GM06990 (cell line): ENCODE results near the gene DNM1L.
A peak's percentile ranks its signal among the peaks of the same experiment; 100 is the strongest.

Experiments
- DNase-seq: peaks from one replicate; pipeline ENCODE4 v3.0.0-alpha.2; 2011; ENCODE audit not compliant: insufficient read length; ENCODE audit errors: extremely low read depth
- H3K27me3 ChIP-seq: replicated peaks from 2 replicates; pipeline ENCODE4 v1.6.0; 2011; ENCODE audit warnings: low read length; ENCODE audit not compliant: control insufficient read depth, insufficient read depth
- H3K36me3 ChIP-seq: 2 replicates; pipeline ENCODE4 v1.5.1; 2011; ENCODE audit warnings: low read length; ENCODE audit not compliant: control insufficient read depth, insufficient read depth
- H3K4me3 ChIP-seq: replicated peaks from 2 replicates; pipeline ENCODE4 v1.5.1; 2011; ENCODE audit warnings: low read depth, mild to moderate bottlenecking, control low read depth, low read length
- CTCF ChIP-seq: IDR thresholded peaks from 2 replicates; pipeline ENCODE4 v1.5.1; 2011; ENCODE audit warnings: low read length, control low read depth, mild to moderate bottlenecking, inconsistent platforms; ENCODE audit not compliant: insufficient read depth, poor library complexity, severe bottlenecking

Gene DNM1L

GRCh38 chr12:32679091-32679919 lies at the start of gene DNM1L:
Gene DNM1L, plus strand, starts transcription at chr12:32679301. Its CDS starts 63 bp downstream, at chr12:32679364.
- TF ChIP-seq CTCF, result no peak
- no peaks in the 10 kb centered on the region for H3K36me3 ChIP-seq
- H3K4me3 ChIP-seq, result peak within 1 kb of the TSS; percentile 98
- DNase-seq, result peak; percentile 93
- H3K27me3 ChIP-seq, result no peaks in the 10 kb centered on the region

DNA sequence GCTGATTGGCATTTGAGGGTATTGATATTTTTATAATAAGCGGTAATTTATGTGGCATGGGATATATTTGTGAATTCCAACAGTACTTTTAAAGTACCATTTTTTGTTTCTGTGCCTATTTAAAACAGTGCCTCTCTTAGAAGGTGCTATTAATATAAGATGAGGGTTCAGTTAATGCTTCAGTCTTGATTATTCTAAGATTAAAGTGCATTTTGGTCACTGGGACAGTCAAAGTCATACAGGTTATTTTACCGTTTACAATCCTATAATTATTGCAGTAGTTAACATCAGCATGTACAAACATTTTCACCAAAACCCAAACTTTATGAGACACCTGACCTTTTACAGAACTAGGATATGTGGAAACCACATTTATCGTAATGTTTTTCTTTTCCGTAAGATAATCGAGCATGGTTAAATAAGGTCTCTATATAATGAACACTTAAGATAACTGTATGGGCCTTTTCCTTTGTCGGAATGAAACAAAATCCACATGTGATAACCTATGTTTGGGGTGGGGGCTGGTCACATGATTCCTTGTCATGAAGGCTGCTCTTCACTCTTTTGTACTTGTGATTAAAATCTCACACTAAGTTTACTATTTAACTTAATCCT lies 37.7 kb upstream of the DNM1L start:
- no peak overlapping the region for H3K4me3 ChIP-seq
- H3K36me3 ChIP-seq, result no peaks in the 10 kb centered on the region
- no peaks in the 10 kb centered on the region for H3K27me3 ChIP-seq
- DNase-seq, result no peak
- TF ChIP-seq CTCF, result no peak

DNA sequence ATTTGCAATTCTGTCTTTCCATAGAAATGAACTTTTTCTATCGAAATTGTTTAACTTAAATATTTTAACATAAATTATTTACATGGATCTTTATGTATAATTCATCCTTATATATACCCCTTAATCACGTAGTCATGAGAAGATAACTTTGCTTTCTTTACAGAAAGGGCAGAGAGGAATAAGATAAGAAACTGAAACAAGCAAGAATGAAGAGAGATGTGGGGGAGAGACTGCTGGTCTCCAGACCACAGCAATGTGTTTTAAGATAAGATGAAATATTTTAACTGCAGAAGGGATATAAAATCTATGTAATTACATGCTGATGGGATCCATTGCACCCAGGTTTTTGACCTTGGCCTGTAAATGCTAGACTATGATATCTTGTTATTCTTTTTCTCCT lies 34.7 kb upstream of the DNM1L start:
- no peaks in the 10 kb centered on the region for H3K27me3 ChIP-seq
- TF ChIP-seq CTCF, result no peak
- no peak overlapping the region for H3K4me3 ChIP-seq
- no peak for DNase-seq
- H3K36me3 ChIP-seq, result no peaks in the 10 kb centered on the region

- no peak for DNase-seq
- no peaks in the 10 kb centered on the region for H3K36me3 ChIP-seq
- no peak overlapping the region for H3K4me3 ChIP-seq
- TF ChIP-seq CTCF, result no peak
- no peaks in the 10 kb centered on the region for H3K27me3 ChIP-seq
Observed at GRCh38 chr12:32647275-32647674, 31.8 kb upstream of the DNM1L start.

DNA sequence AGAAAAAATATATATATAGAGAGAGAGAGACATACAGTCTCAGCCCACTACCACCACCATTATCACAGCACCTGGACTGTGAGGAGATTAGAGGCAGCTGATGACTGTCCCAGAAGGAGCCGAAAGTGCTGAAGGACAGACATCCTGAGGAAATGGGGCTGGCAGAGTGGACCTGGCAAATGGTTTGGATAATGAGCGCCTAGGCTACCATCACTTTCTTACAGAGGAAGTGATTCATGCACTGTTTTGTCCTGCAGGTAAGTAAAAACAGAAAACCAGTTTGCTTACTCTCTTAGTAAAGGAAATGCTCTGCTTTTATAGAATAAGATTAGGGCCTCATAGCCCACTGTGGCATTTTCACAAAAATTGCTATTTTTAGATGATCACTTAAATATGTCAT lies 28.6 kb upstream of the DNM1L start:
- no peaks in the 10 kb centered on the region for H3K27me3 ChIP-seq
- no peak for DNase-seq
- no peak for TF ChIP-seq CTCF
- H3K36me3 ChIP-seq, result no peaks in the 10 kb centered on the region
- H3K4me3 ChIP-seq, result no peak overlapping the region
